GM23338 (cell line): Measurements from ENCODE around the gene SIRPD.

ENCODE experiments used
- CREB1 ChIP-seq: fragments of 250-450 bp; sonication (Bioruptor Pico); IDR thresholded peaks from 2 replicates; pipeline ENCODE4 v1.5.0; 2020; ENCODE audit warnings: low read depth, mild to moderate bottlenecking, moderate library complexity
- EZH2 ChIP-seq: fragments of 200-600 bp; sonication (generic); IDR thresholded peaks from one replicate; pipeline ENCODE4 v1.8.0; 2017; ENCODE audit warnings: antibody characterized with exemption, mild to moderate bottlenecking, low read depth; ENCODE audit not compliant: unreplicated experiment
- EZH2phosphoT487 ChIP-seq: fragments of 200-600 bp; sonication (generic); IDR thresholded peaks from one replicate; pipeline ENCODE4 v1.8.1; 2018; ENCODE audit warnings: antibody characterized with exemption; ENCODE audit not compliant: unreplicated experiment
- JUNB ChIP-seq: IDR thresholded peaks from one replicate; pipeline ENCODE4 v1.6.1; 2016; ENCODE audit warnings: antibody characterized with exemption; ENCODE audit not compliant: unreplicated experiment
- POLR2AphosphoS5 ChIP-seq: IDR thresholded peaks from 2 replicates; pipeline ENCODE4 v1.6.1; 2016; ENCODE audit warnings: antibody characterized with exemption, low read depth
- ZNF114 ChIP-seq: fragments of 250-450 bp; sonication (Bioruptor Pico); IDR thresholded peaks from 2 replicates; pipeline ENCODE4 v1.5.0; 2020; ENCODE audit warnings: mild to moderate bottlenecking, moderate library complexity
- TF ChIP-seq, protein P1 (sequence below), 2 experiments: fragments of 200-600 bp in 1 of 2; sonication (generic) in 1 of 2; conservative IDR thresholded peaks; 2 replicates each; pipeline versions ENCODE4 v1.5.1 to v1.6.1; 2016 to 2017; ENCODE audit warnings: antibody characterized with exemption in 2 of 2, low read depth in 2 of 2, mild to moderate bottlenecking in 2 of 2, moderate library complexity in 1 of 2
- TF ChIP-seq, protein P2 (sequence below): IDR thresholded peaks from one replicate; pipeline ENCODE4 v1.6.1; 2018; ENCODE audit warnings: antibody characterized with exemption; ENCODE audit not compliant: unreplicated experiment

DNA sequence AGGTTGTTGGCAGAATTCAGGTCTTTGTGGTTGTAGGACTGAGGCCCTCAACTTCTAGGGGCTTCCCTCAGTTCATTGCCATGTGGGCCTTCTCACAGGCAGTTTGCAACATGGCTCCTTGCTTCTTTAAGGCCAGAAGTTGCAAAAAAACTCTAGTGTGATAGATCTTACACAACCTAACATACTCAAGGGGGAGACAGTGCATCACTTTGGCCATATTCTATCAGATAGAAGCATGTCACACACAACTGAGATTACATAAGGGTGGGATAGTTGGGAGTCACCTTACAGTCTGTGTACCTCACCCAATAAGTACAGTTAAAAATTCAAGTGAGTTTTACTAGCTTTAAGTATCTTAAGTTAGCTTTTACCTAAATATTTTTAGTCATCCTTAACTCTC lies 1.6 kb downstream of the SIRPD start:
- TF ChIP-seq EZH2phosphoT487 (no peak), POLR2AphosphoS5 (no peak), ZNF114 (CRISPR knock-in tag) (no peak), EZH2 (no peak), CREB1 (CRISPR knock-in tag) (no peak), JUNB (no peak)
- TF ChIP-seq, protein P1, sequence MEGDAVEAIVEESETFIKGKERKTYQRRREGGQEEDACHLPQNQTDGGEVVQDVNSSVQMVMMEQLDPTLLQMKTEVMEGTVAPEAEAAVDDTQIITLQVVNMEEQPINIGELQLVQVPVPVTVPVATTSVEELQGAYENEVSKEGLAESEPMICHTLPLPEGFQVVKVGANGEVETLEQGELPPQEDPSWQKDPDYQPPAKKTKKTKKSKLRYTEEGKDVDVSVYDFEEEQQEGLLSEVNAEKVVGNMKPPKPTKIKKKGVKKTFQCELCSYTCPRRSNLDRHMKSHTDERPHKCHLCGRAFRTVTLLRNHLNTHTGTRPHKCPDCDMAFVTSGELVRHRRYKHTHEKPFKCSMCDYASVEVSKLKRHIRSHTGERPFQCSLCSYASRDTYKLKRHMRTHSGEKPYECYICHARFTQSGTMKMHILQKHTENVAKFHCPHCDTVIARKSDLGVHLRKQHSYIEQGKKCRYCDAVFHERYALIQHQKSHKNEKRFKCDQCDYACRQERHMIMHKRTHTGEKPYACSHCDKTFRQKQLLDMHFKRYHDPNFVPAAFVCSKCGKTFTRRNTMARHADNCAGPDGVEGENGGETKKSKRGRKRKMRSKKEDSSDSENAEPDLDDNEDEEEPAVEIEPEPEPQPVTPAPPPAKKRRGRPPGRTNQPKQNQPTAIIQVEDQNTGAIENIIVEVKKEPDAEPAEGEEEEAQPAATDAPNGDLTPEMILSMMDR (conservative IDR thresholded peaks at IDR 0.05; ENCODE audit: low read depth in 2 of 2): no peak
- TF ChIP-seq, protein P2, sequence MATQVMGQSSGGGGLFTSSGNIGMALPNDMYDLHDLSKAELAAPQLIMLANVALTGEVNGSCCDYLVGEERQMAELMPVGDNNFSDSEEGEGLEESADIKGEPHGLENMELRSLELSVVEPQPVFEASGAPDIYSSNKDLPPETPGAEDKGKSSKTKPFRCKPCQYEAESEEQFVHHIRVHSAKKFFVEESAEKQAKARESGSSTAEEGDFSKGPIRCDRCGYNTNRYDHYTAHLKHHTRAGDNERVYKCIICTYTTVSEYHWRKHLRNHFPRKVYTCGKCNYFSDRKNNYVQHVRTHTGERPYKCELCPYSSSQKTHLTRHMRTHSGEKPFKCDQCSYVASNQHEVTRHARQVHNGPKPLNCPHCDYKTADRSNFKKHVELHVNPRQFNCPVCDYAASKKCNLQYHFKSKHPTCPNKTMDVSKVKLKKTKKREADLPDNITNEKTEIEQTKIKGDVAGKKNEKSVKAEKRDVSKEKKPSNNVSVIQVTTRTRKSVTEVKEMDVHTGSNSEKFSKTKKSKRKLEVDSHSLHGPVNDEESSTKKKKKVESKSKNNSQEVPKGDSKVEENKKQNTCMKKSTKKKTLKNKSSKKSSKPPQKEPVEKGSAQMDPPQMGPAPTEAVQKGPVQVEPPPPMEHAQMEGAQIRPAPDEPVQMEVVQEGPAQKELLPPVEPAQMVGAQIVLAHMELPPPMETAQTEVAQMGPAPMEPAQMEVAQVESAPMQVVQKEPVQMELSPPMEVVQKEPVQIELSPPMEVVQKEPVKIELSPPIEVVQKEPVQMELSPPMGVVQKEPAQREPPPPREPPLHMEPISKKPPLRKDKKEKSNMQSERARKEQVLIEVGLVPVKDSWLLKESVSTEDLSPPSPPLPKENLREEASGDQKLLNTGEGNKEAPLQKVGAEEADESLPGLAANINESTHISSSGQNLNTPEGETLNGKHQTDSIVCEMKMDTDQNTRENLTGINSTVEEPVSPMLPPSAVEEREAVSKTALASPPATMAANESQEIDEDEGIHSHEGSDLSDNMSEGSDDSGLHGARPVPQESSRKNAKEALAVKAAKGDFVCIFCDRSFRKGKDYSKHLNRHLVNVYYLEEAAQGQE: no peak
